GM23338 (cell line): ENCODE results near the gene NUPR1. TPM values are rescaled to one million over a fixed set of nuclear protein-coding genes. Genes with fewer than 3 reads are reported as not detected.

Source experiments
- ATAC-seq: fragments of 200-7000 bp; cut with Tn5 transposase; 3 replicates; pipeline ENCODE4 v1.9.1; 2020
- DNase-seq: peaks from one replicate; pipeline ENCODE4 v3.0.0-alpha.2; 2015; ENCODE audit warnings: low spot score
- H2AFZ ChIP-seq: fragments of 200-600 bp; sonication (generic); 2 replicates; pipeline ENCODE4 v1.8.0; 2016; ENCODE audit warnings: antibody characterized with exemption, mild to moderate bottlenecking, moderate library complexity
- H3F3A ChIP-seq: fragments of 200-600 bp; sonication (generic); replicated peaks from 2 replicates; pipeline ENCODE4 v1.8.0; 2017; ENCODE audit warnings: antibody characterized with exemption, mixed run types, low read depth
- H3K27ac ChIP-seq: fragments of 200-600 bp; sonication (generic); 2 replicates; pipeline ENCODE4 v1.6.1; 2016; ENCODE audit warnings: low read depth
- H3K27me3 ChIP-seq: fragments of 200-600 bp; sonication (generic); 2 replicates; pipeline ENCODE4 v1.8.0; 2016; ENCODE audit warnings: mild to moderate bottlenecking, mixed run types, moderate library complexity; ENCODE audit not compliant: insufficient read depth
- H3K36me3 ChIP-seq: fragments of 200-600 bp; sonication (generic); 2 replicates; pipeline ENCODE4 v1.8.0; 2016; ENCODE audit warnings: mild to moderate bottlenecking; ENCODE audit not compliant: insufficient read depth
- H3K4me1 ChIP-seq: fragments of 200-600 bp; sonication (generic); 2 replicates; pipeline ENCODE4 v1.8.0; 2016; ENCODE audit warnings: mild to moderate bottlenecking, moderate library complexity; ENCODE audit not compliant: insufficient read depth
- H3K4me2 ChIP-seq: fragments of 200-600 bp; sonication (generic); 2 replicates; pipeline ENCODE4 v1.7.1; 2017; ENCODE audit warnings: mixed run types
- H3K4me3 ChIP-seq: fragments of 200-600 bp; sonication (generic); 2 replicates; pipeline ENCODE4 v1.6.1; 2016; ENCODE audit warnings: mixed run types
- H3K79me2 ChIP-seq: fragments of 200-600 bp; sonication (generic); replicated peaks from 2 replicates; pipeline ENCODE4 v1.8.0; 2017; ENCODE audit warnings: mild to moderate bottlenecking; ENCODE audit not compliant: insufficient read depth
- H3K9me2 ChIP-seq: fragments of 200-600 bp; sonication (generic); 2 replicates; pipeline ENCODE4 v1.8.0; 2017; ENCODE audit not compliant: insufficient read depth
- H4K20me1 ChIP-seq: fragments of 200-600 bp; sonication (generic); replicated peaks from 2 replicates; pipeline ENCODE4 v1.8.0; 2017; ENCODE audit warnings: mild to moderate bottlenecking; ENCODE audit not compliant: insufficient read depth
- H3K27ac Mint-ChIP-seq: 2 replicates; pipeline ENCODE4 v1.8.0; 2020; ENCODE audit warnings: inconsistent platforms, mild to moderate bottlenecking, moderate library complexity, mixed read lengths
- H3K27me3 Mint-ChIP-seq: 3 replicates; pipeline ENCODE4 v1.8.0; 2022; ENCODE audit warnings: low read depth, mild to moderate bottlenecking, moderate library complexity, mixed read lengths, inconsistent platforms; ENCODE audit not compliant: insufficient read depth, poor library complexity
- H3K36me3 Mint-ChIP-seq: 3 replicates; pipeline ENCODE4 v1.8.0; 2021; ENCODE audit warnings: low read depth, mild to moderate bottlenecking, inconsistent platforms, moderate library complexity, mixed read lengths
- H3K4me1 Mint-ChIP-seq: 3 replicates; pipeline ENCODE4 v1.8.0; 2020; ENCODE audit warnings: mild to moderate bottlenecking, inconsistent platforms, mixed read lengths
- H3K4me3 Mint-ChIP-seq: 3 replicates; pipeline ENCODE4 v1.8.0; 2021; ENCODE audit warnings: moderate library complexity, mild to moderate bottlenecking, inconsistent platforms, mixed read lengths
- H3K9me3 Mint-ChIP-seq: 3 replicates; pipeline ENCODE4 v1.8.0; 2020; ENCODE audit warnings: moderate library complexity, mild to moderate bottlenecking, inconsistent platforms, mixed read lengths
- CTCF ChIP-seq, 2 experiments: fragments of 200-600 bp in 1 of 2; sonication (generic) in 1 of 2; conservative IDR thresholded peaks; 2 replicates each; pipeline versions ENCODE4 v1.5.1 to v1.6.1; 2016 to 2017; ENCODE audit warnings: antibody characterized with exemption in 2 of 2, low read depth in 2 of 2, mild to moderate bottlenecking in 2 of 2, moderate library complexity in 1 of 2
- JUNB ChIP-seq: IDR thresholded peaks from one replicate; pipeline ENCODE4 v1.6.1; 2016; ENCODE audit warnings: antibody characterized with exemption; ENCODE audit not compliant: unreplicated experiment
- NANOG ChIP-seq: IDR thresholded peaks from 2 replicates; pipeline ENCODE4 v1.6.1; 2016; ENCODE audit warnings: antibody characterized with exemption, borderline replicate concordance
- POLR2AphosphoS5 ChIP-seq: IDR thresholded peaks from 2 replicates; pipeline ENCODE4 v1.6.1; 2016; ENCODE audit warnings: antibody characterized with exemption, low read depth
- REST ChIP-seq: IDR thresholded peaks from one replicate; pipeline ENCODE4 v1.6.1; 2018; ENCODE audit warnings: antibody characterized with exemption; ENCODE audit not compliant: unreplicated experiment
- STAT1 ChIP-seq: IDR thresholded peaks from one replicate; pipeline ENCODE4 v1.6.1; 2016; ENCODE audit warnings: antibody characterized with exemption; ENCODE audit not compliant: unreplicated experiment
- ZNF114 ChIP-seq: fragments of 250-450 bp; sonication (Bioruptor Pico); IDR thresholded peaks from 2 replicates; pipeline ENCODE4 v1.5.0; 2020; ENCODE audit warnings: mild to moderate bottlenecking, moderate library complexity
- ZNF331 ChIP-seq: fragments of 250-450 bp; sonication (Bioruptor Pico); IDR thresholded peaks from 2 replicates; pipeline ENCODE4 v1.5.0; 2020; ENCODE audit warnings: low read depth, mild to moderate bottlenecking, moderate library complexity
- polyA plus RNA-seq: library from polyadenylated mRNA; unstranded; fragments of >200 nt; fragmentation: Nextera tagmentation; extraction: Ambion mirVana; gene quantifications from 2 replicates; pipeline ENCODE4 v1.2.1, GENCODE V29; 2016
- total RNA-seq: library from RNA; depleted of rRNA; stranded (reverse); fragments of >200 nt; shearing (Covaris generic); gene quantifications from 2 replicates; pipeline ENCODE4 v1.2.3, GENCODE V29; 2014
- TF ChIP-seq, protein P1 (sequence below): IDR thresholded peaks from 2 replicates; pipeline ENCODE4 v1.6.1; 2016; ENCODE audit warnings: antibody characterized with exemption

The NUPR1 gene
- total and polyA plus RNA-seq, 2 experiments from 2014 or later, result 0.03 to 0.48 TPM

DNA sequence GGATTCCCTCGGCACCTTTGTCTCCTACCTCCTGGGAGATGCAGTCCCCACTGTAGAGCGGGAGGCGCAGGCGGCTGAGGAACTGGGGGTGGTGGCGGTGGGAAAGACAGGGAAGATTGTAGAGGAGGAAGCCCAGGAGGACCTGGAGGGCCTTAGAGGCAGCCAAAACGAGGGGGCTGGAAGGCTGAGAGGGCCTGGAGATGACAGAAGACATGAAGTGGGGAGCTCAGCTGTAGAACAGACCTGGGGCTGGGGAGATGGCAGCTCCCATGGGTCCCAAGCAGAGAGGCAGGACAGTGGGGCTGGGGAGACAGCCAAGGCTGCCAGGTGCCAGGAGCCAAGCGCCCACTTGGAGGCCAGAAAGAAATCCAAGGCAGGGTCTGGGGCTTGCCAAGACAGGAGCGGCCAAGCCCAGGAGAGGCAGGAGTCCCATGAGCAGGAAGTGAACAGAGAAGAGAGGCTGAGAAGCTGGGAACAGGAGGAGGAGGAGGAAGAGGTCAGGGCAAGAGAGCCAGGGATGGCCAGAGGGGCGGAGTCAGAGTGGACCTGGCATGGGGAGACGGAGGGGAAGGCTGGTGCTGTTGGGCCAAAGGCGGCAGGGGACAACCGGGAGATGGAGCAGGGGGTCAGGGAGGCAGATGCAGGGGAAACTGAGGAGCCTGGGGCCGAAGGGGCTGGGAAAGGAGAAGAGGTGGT, 43.5 kb downstream of the NUPR1 start:
- TF ChIP-seq CTCF (conservative IDR thresholded peaks at IDR 0.05; ENCODE audit: low read depth in 2 of 2) (no peak), NANOG (no peak), JUNB (no peak), REST (no peak), POLR2AphosphoS5 (no peak), ZNF331 (CRISPR knock-in tag) (no peak)
- Histone ChIP-seq H3K36me3 (no peaks in the 10 kb centered on the region), H3F3A (no peaks in the 10 kb centered on the region), H3K4me3 (no peak overlapping the region), H3K4me2 (no peak overlapping the region), H3K79me2 (no peaks in the 10 kb centered on the region), H3K4me1 (no peaks in the 10 kb centered on the region; the same call in 1 of the 2 replicates), H3K27me3 (no peaks in the 10 kb centered on the region), H3K27ac (no peak overlapping the region), H2AFZ (no peak overlapping the region), H3K9me2 (no peaks in the 10 kb centered on the region), H4K20me1 (no peaks in the 10 kb centered on the region)
- peaks cover 15% of the 10 kb centered on the region for H3K27me3 Mint-ChIP-seq
- H3K27ac Mint-ChIP-seq, result no peak overlapping the region
- no peaks in the 10 kb centered on the region for H3K4me1 Mint-ChIP-seq
- no peak for ATAC-seq
- no peak overlapping the region for H3K4me3 Mint-ChIP-seq
- H3K9me3 Mint-ChIP-seq, result no peaks in the 10 kb centered on the region
- no peaks in the 10 kb centered on the region for H3K36me3 Mint-ChIP-seq
- no peak for DNase-seq

GRCh38 chr16:28494121-28494851, 44.5 kb downstream of the NUPR1 start, which contains the start of gene APOBR:
Gene APOBR, plus strand, starts transcription at chr16:28494643. Its CDS starts 39 bp downstream, at chr16:28494682.
- no peaks in the 10 kb centered on the region for H3F3A ChIP-seq
- H4K20me1 ChIP-seq, result no peaks in the 10 kb centered on the region
- H2AFZ ChIP-seq, result no peak within 1 kb of the TSS
- Mint-ChIP-seq H3K27ac (no peak within 1 kb of the TSS), H3K9me3 (no peaks in the 10 kb centered on the region), H3K36me3 (no peaks in the 10 kb centered on the region), H3K4me3 (no peak within 1 kb of the TSS), H3K4me1 (no peaks in the 10 kb centered on the region), H3K27me3 (peaks cover 15% of the 10 kb centered on the region)
- DNase-seq, result no peak
- H3K27me3 ChIP-seq, result no peaks in the 10 kb centered on the region
- no peaks in the 10 kb centered on the region; the same call in 1 of the 2 replicates for H3K4me1 ChIP-seq
- ATAC-seq, result no peak
- no peaks in the 10 kb centered on the region for H3K9me2 ChIP-seq
- TF ChIP-seq, protein P1, sequence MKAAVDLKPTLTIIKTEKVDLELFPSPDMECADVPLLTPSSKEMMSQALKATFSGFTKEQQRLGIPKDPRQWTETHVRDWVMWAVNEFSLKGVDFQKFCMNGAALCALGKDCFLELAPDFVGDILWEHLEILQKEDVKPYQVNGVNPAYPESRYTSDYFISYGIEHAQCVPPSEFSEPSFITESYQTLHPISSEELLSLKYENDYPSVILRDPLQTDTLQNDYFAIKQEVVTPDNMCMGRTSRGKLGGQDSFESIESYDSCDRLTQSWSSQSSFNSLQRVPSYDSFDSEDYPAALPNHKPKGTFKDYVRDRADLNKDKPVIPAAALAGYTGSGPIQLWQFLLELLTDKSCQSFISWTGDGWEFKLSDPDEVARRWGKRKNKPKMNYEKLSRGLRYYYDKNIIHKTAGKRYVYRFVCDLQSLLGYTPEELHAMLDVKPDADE, result no peak
- TF ChIP-seq NANOG (no peak), ZNF114 (CRISPR knock-in tag) (no peak), ZNF331 (CRISPR knock-in tag) (no peak), CTCF (conservative IDR thresholded peaks at IDR 0.05; ENCODE audit: low read depth in 2 of 2) (no peak), STAT1 (no peak)
- H3K36me3 ChIP-seq, result no peaks in the 10 kb centered on the region
- no peak within 1 kb of the TSS for H3K27ac ChIP-seq
- H3K4me2 ChIP-seq, result no peak within 1 kb of the TSS
- H3K4me3 ChIP-seq, result no peak within 1 kb of the TSS
- H3K79me2 ChIP-seq, result no peaks in the 10 kb centered on the region
